Endometrial microvascular endothelial cells (primary cell): Measurements from ENCODE around the gene LNPEP. TPM values are rescaled to one million over a fixed set of nuclear protein-coding genes. Genes with fewer than 3 reads are reported as not detected.

Experiments used
- in situ Hi-C: cut with HindIII; loops from 2 replicates; pipeline ENCODE4 v1.10.0; 2017; ENCODE audit warnings: low sequenced_read_pairs, low pct_unique_long_range_greater_than_20kb; ENCODE audit errors: inconsistent ontology term
- total RNA-seq: library from RNA; depleted of rRNA; stranded (reverse); fragments of >200 nt; gene quantifications from one replicate; pipeline ENCODE4 v1.2.3, GENCODE V29; 2015; ENCODE audit errors: inconsistent ontology term

The LNPEP gene
- total RNA-seq, 1 donor from 2014 or later = 14.2 TPM

DNA sequence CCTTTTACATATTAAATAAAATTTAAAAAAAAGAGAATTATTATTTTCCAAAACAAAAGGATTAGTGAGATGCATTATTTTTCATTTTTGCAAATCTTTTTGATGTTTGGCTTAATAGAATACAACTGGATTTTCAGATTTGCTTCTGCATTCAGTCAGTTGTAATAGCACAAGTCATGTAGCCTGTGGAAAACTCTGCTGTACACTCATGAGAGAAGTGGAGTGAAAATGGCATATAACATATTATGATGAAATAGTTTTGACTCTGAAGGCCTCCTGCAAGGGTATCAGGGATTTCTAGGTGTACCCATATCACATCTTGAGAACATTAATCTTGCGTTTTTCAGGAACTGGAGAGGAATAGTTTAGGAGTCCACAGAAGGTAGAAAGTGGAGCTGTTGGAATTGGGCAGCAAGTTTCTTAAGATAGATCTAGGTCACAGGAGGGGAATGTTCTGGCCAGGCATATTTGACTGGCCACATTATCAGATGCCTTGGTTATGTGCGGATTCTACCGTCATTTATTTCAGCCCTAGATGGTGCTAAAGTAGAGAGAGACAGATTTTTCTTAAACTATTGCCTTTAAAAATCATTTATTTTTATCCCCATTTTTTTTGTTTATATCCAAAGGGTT is 16.4 kb downstream of the LNPEP start:
- in situ Hi-C loops = no loop called here

DNA sequence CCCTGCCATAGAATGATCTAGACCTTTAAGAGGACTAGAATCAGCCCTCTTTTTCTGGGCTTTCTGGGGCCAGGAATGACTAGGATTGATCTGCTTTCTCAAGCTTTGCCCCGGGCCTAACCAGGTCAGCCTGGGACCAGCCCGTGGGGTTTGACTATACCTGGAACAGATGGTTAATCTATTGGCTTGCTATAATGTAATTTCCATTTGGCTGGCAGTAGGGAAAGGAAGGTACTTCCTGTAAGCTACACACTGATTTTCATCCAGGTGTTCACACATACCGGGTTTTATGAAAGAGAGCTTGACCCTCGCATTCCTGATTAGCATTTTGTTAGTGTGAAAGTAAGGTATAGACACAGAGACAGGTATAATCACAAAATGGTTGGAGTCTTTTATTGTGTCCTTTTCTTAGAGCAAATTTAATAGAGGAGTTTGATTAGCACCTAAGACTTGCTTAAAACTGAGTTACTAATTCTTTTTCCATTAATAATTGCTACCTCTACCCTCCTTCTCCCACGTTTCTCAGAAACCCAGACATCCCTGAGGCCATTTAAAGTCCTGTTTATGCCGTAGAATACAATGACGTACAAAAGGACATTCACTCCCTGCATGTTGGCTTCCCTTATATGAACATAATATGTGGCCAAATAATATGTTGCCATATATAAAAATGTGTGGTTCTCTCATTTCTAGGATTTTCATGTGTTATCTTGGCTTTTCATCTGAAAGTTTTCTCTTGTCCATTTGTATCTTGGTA is 17.3 kb downstream of the LNPEP start:
- in situ Hi-C loops = no loop called here

DNA sequence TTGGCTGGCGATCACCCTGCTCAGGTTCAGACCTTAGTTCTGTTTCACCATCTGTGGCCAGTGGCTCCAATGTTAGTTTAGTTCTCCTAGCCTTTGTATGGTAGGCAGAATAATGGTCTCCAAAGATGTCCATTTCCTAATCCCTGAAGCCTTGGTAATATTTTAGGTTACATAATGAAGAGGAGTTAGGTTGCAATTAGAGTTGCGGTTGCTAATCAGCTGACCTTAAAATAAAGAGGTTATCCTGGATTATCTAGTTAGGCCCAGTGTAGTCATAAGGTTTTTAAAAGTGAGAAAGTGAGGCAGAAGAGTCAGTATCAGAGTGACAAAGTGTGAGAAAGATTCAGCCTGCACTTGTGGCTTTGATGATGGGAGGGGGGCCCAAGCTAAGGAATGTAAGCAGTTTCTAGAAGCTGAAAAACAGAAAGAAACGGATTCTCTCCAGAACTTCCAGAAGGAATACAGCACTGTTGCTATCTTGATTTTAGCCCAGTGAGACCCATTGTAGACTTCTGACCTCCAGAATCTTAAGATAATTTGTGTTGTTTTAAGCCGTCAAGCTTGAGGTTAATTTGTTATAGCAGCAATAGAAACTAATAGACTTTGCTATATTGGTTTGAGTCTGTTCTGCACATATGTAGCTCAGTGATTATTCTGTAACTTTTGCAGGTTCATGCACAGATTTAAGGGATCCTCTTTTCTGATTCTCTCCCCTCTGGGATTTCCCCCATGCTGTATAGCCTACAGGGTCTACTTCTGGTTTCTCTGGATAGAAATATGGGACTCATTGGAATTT is 21.6 kb downstream of the LNPEP start:
- in situ Hi-C loops = no loop called here

DNA sequence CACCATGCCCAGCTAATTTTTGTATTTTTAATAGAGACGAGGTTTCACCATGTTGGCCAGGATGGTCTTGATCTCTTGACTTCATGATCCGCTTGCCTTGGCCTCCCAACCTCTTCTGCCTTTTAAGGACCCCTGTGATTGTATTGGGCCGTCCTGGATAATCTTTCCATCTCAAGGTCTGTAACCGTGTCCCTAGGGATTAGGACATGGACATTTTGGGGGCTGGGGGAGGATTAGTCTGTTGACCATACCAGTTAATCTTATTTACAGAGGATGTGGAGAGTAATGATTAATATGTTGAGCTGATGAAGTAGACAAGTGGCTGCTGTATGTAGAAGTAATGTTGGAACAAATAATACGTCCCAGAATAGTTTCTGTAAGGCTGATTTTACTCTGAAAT is 23.1 kb downstream of the LNPEP start:
- in situ Hi-C loops = no loop called here

DNA sequence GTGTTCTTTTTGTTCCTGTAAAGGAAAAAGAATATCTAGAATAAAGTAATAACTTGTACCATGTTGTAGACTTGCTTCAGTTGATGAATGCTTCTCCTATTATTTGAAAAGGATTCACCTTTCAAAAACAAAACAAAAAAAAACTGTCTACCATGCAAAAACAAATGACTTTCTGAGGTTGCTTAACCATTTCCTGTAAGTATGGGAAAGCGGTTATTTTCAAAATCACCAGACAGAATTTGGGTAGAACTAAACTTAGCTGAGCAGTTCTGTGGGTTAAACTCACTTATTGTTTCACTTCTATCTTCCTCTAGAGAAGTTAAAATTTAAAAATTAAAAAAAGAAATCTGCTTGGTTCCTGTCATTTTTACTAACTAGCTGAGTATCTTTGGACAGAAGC is 25.2 kb downstream of the LNPEP start:
- in situ Hi-C loops = no loop called here

DNA sequence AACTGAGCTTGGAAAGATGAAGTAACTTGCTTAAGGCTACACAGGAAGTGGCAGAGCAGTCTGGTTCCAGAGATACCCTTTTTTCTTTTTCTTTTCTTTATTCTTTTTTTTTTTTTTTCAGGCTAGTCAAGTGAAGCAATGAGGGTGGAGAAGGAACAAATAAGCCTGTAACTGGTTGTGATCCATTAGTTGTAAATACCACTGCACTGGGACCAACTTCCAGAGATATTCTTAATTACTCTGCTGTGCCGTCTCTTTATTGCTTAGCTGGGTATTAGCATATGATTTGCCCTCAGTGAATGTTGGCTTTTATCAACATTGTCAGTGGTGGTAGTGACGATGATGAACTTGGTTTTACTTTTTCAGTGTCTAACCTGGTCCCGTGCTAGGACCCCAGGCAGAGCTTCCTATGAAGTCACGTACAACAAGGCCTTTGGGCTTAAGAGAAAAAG is 26.7 kb downstream of the LNPEP start:
- in situ Hi-C loops = no loop called here

DNA sequence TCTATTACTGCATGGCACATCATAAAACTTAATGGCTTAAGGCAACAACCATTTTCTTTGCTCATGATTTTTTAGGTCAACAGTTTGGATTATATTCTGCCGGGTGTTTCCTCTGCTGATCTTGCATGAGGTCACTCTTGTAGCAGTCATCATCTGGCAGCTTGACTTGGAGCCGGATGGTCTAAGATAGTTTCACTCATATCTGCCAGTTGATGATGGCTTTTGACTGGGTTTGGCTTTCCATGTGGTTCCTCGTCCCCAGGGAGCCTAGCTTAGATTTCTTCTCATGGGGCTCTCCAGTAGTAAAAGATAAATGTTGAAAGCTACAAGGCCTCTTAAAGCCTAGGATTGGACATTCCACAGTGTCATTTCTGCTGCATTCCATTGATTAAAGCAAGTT is 27.4 kb downstream of the LNPEP start:
- in situ Hi-C loops = no loop called here

DNA sequence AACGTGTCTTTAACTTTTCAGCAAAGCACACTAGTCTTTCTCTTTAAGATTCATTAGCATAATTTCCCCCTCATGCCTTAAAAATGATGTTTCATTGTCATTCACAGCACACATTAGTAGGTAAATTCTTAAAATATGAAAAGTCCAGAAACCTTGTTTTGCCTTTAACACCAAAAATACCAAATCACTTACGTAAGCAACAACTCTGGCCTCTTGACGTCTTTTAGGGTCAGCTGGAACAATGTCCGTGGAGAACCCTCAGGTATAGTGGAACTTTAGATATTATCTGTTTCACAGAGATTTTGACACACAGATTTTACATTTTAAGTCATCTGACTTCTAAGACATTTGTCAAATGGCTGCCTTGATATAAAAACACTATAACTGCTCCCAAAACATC is 30.9 kb downstream of the LNPEP start:
- in situ Hi-C loops = no loop called here

DNA sequence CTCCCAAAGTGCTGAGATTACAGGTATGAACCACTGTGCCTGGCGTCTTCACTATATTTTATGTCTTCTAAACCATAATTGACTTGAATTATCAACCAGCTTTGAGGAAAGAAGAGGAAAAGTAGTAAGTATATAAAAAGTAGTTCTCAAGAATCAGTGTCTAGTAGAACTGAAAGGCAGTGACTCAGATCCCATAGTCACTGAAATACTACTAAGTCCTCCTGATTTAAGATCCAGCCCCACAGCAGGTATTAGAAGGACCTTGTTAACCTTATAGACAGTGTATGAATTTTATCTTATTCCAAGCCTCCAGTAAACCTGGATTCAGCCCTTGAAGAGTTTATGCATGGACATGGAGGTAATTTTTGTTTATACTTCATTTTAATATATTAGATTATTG is 31.5 kb downstream of the LNPEP start:
- in situ Hi-C loops = no loop called here

DNA sequence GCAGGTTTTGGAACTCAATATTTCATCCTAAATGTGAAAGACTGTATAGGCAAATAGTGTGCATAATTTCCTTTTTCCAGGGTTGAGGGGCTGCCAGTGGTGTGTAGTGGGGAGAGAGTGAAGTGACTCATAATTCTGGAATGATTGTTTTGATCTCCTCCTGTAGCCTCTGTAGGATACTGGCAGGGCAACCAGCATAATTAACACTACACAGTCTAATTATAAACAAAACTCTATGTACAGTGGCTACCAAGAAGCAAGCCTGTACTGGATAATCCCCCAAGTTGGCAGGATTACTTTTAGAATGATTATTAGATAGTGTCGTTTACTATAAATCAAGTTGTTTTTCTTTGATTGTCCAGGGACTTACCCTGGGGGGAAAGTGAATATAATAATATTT is 32.2 kb downstream of the LNPEP start:
- in situ Hi-C loops = no loop called here

DNA sequence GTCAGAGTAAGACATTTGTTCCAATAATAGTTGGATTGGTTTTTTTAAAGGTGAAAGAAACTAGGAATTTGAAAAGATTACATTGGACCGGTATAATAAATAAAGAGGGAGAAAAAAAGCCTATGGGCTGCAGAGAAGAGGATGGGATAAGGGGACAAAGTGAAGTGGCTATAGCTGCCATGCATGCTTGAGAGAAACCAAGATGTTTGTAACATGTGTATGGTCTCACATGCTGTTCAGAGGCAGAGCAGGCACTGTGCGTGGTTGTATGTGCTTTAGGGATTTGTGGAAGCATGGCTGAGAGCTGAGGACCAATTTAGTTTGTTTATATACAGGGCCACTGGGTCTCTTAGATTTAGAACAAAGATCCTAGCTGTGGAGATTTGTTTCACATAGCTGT is 32.7 kb downstream of the LNPEP start:
- in situ Hi-C loops = no loop called here

DNA sequence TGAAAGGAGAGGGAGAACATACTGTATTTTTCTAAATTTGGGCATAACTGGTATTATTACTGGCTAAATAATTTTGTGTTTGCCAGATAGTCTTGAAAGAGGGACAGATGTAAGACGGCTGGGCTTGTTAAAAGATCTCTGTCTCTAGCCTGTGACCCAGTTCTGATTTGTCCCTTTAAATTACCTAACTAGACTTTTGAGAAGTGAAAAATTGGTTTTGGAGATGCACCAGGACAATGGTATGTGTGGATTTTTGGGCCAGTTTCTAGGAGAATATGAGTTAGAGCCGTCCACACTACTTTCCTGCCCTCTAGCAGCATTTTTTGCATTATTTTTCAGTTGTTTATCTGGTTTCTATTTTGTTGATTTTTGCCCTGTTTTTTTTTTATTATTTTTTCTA is 33.5 kb downstream of the LNPEP start:
- in situ Hi-C loops = no loop called here

DNA sequence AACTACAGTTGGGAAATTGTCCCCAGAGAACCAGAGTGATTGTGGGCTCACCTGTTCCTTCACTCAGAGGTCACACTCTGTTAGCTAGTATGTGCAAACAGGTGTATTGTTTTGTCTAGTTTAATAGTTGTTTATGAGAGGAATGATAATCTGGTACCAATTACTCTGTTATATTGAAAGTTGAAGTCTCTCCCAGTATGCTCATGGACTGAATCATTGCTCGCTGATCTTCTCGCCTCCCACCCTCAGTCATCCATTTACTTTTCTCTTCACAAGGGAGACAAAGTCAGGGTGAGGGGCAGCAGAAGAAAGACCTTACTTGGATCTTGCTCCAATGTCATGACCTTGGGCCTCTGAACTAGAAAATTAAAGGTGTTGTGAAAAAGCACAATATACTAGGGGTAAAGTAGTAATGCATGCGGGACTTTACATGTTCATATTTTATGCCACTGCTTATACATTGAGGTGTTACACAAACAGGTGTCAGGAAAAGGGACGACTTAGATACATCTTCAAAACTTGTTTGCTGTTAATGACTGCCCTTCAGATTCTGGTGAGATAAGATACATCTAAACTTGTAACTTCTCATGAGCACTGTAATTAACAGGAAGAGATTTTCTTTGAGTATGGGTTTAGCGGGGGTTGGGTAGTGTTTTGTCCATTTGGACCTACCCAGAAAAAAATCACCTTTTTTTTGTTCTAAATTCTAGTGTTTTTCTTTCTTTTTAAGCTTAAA is 36.9 kb downstream of the LNPEP start:
- in situ Hi-C loops = no loop called here

DNA sequence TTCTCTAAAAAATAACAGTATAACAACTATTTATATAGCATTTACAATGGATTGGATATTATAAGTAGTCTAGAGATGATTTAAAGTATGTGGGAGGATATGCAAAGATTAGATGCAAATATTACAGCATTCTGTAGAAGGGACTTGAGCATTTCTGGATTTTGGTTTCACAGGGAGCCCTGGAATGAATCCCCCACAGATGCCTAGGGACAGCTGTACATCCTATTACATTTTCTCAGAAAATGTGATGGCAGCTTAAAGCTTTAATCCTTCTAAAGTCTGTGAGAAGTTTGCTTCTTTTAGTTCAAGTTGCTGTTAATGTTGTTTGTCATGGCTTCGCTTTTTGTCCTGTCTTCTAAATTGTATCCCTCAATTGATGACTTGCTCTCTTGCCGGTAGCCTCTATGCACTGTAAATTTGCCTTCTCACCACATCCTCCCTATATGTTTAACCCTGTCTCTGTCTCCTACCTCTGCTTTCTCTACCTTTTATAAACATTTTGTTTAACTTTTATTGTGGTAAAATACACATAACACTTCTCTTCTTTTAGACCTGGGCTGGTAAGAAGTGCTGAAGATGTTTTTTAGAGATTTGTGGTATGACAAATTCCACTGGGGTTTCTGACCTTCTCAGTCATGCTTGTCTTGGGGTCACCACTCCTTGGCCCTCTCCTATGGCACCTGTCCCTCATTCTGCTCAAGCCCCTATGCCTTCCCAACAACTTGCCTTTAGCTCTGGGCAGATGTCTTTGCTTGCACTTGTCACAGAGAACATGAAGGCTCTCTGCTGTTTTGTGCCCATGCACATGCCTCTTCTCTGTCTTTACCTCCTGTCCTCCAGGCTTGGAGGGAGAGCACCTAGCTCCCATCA is 37.9 kb downstream of the LNPEP start:
- in situ Hi-C loops = no loop called here

DNA sequence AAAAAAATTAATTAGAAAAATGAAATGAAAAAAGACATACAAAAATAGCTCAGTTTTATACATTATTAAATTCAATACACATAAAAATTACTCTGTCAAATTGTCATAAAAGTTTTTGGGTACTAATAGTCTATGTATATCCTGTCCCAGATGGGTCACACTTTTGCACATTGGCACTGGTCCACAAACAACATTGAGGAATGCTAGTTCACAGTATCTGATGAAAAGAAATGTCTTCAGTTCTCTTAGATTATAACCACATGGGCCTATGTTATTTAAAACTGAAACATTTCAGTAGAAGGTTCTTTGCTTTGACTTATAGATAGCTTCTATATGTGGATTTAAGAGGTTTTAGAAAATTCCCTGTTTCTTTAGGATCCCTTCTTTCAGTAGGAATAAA is 39.8 kb downstream of the LNPEP start:
- in situ Hi-C loops = no loop called here

DNA sequence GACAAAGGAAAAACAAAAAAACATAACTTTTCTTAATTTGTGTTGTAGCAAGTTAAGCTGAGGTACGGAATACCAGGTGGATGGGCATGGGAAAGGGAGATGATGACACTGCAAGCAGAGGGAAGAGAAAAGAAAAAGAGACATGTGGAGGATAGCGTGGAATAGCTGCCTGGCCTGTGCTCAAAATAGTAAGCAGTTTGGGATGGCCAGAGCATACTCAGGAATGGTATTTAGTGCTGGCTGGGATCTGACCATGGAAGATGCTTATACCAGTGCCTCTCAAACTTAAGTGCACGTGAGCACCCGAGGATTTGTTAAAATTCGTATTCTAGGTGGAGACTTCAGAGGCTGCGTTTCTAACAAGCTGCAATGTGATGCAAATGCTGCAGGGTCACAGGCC is 41.3 kb downstream of the LNPEP start:
- in situ Hi-C loops = no loop called here

DNA sequence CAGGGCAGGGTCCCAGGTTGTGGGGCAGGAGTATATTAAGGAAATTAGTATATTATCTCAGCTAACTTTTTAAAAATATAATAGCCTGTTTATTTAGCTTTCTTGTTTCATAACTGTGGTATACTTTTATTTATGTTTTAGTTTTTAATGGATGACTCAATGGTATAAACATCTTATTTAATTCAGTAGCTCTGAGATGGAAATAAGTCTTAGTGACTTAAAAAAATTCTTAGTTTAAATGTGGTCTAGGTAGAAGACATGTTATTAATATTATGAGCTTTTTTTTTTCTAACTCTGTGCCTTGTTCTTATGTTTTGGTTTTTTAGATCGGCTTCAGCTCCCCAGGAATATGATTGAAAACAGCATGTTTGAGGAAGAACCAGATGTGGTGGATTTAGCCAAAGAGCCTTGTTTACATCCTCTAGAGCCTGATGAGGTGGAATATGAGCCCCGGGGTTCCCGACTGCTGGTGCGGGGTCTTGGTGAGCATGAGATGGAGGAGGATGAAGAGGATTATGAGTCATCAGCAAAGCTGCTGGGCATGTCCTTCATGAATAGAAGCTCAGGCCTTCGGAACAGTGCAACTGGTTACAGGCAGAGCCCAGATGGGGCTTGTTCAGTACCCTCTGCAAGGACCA is 43.1 kb downstream of the LNPEP start:
- in situ Hi-C loops = no loop called here
